CD4-positive, alpha-beta T cell treated with Interleukin-6 at 100 ng/mL for 8 hours (primary cell): ENCODE measurements around the gene FOXA3.
"Not testable (repeated sequence)": the region's sequence is repeated elsewhere in the genome, so short reads cannot be mapped to it uniquely, and the experiment has no call there.

Source experiments
- DNase-seq: peaks from one replicate; pipeline ENCODE4 v3.0.0-alpha.2; 2020; ENCODE audit warnings: mixed read lengths, low spot score

The FOXA3 gene

GRCh38 chr19:45828523-45828922 lies 35.6 kb upstream of the FOXA3 start:
- DNase-seq, result no peak

GRCh38 chr19:45828945-45829344 lies 35.2 kb upstream of the FOXA3 start:
- DNase-seq, result no peak

- DNase-seq, result no peak
Measured at GRCh38 chr19:45834970-45835369, 29.2 kb upstream of the FOXA3 start.

- no peak for DNase-seq
Measured at GRCh38 chr19:45842198-45842597, 21.9 kb upstream of the FOXA3 start.

GRCh38 chr19:45847663-45848062 lies 16.5 kb upstream of the FOXA3 start:
- no peak for DNase-seq

- DNase-seq, result no peak
Measured at GRCh38 chr19:45848922-45849321, 15.2 kb upstream of the FOXA3 start.

GRCh38 chr19:45852145-45852750 lies 11.9 kb upstream of the FOXA3 start:
- DNase-seq, result no peak

- DNase-seq, result no peak
Measured at GRCh38 chr19:45852983-45853382, 11.1 kb upstream of the FOXA3 start.

- DNase-seq, result no peak
Measured at GRCh38 chr19:45854167-45854778, 9.9 kb upstream of the FOXA3 start.

- DNase-seq, result no peak
Measured at GRCh38 chr19:45860359-45861259, 3.5 kb upstream of the FOXA3 start.

- no peak for DNase-seq
Measured at GRCh38 chr19:45862271-45862563, 1.9 kb upstream of the FOXA3 start.

GRCh38 chr19:45862564-45863334 lies 1.4 kb upstream of the FOXA3 start, which contains the start of gene SYMPK:
TSS of gene SYMPK (minus strand) at chr19:45863147. CDS start at chr19:45854495, 8,652 bp downstream.
- DNase-seq, result peak; percentile 99

GRCh38 chr19:45863335-45863839 lies 739 bp upstream of the FOXA3 start:
- no peak for DNase-seq

- DNase-seq, result no peak
Measured at GRCh38 chr19:45864629-45865082, 530 bp downstream of the FOXA3 start.

GRCh38 chr19:45865269-45865948 lies 1.3 kb downstream of the FOXA3 start:
- no peak for DNase-seq

- no peak for DNase-seq
Measured at GRCh38 chr19:45866400-45867176, 2.5 kb downstream of the FOXA3 start.

- not testable (repeated sequence) for DNase-seq
Measured at GRCh38 chr19:45867241-45867640, 3.1 kb downstream of the FOXA3 start.

- no peak for DNase-seq
Measured at GRCh38 chr19:45870798-45871197, 6.7 kb downstream of the FOXA3 start.

GRCh38 chr19:45872095-45872919 lies 8.2 kb downstream of the FOXA3 start:
- DNase-seq, result no peak
